ENCODE results near the gene SHANK2.

GRCh38 chr11:71223081-71223405, 29.3 kb downstream of the SHANK2 start:
- TF ChIP-seq YY1 (IDR thresholded peaks at IDR 0.05; ENCODE audit: insufficient read depth, insufficient read length) (no peak), ZNF274 (IDR thresholded peaks at IDR 0.05; ENCODE audit: low read depth, low read length) (no peak), SUZ12 (IDR thresholded peaks at IDR 0.05; ENCODE audit: extremely low read depth, insufficient read depth, insufficient read length) (no peak)
